H1 (cell line): ENCODE measurements around the gene SCARB2. TPM values are rescaled to one million over a fixed set of nuclear protein-coding genes. Genes with fewer than 3 reads are reported as not detected.

Experiments
- CEBPB ChIP-seq: IDR thresholded peaks from 2 replicates; pipeline ENCODE4 v1.6.1; 2012; ENCODE audit warnings: low read depth, low read length
- GTF2F1 ChIP-seq: IDR thresholded peaks from 2 replicates; pipeline ENCODE4 v1.6.1; 2012; ENCODE audit warnings: low read depth, low read length, improper control_type of control experiment, borderline replicate concordance
- RFX5 ChIP-seq: IDR thresholded peaks from 2 replicates; pipeline ENCODE4 v1.6.1; 2011; ENCODE audit warnings: low read depth, low read length, improper control_type of control experiment, borderline replicate concordance
- TCF12 ChIP-seq: IDR thresholded peaks from 2 replicates; pipeline ENCODE4 v1.6.1; 2011; ENCODE audit warnings: low read depth, mild to moderate bottlenecking, low read length
- polyA plus RNA-seq, 7 experiments: library from polyadenylated mRNA; depleted of rRNA in 3 of 7; stranded (reverse) in 5 of 7; unstranded in 2 of 7; fragments of >200 nt in 5 of 7; fragments of 200-250 nt in 2 of 7; gene quantifications; 1 replicate in 5 of 7; 2 replicates in 1 of 7; 4 replicates in 1 of 7; pipeline versions ENCODE4 v1.2.1 to v1.2.3, GENCODE V29; 2011 to 2013; ENCODE audit warnings: missing spikeins in 2 of 7, mixed read lengths in 2 of 7
- total RNA-seq: library from RNA; stranded (reverse); fragmentation: NEBNext Ultra II Directional; extraction: Animal tissue kit (Norgen Biotek cat#: 25700); gene quantifications from 2 replicates; pipeline ENCODE4 v1.2.1, GENCODE V29; 2021
- TF ChIP-seq, protein P1 (sequence below): fragments of 300-600 bp; sonication (generic); IDR thresholded peaks from 2 replicates; pipeline ENCODE4 v1.7.1; 2012; ENCODE audit warnings: low read length, moderate library complexity, mild to moderate bottlenecking, inconsistent platforms; ENCODE audit not compliant: insufficient replicate concordance

SCARB2 gene
- total and polyA plus RNA-seq, 2 of the 8 experiments (the other 6 are each of a cell fraction or from before 2014, with no cell fraction given), result 18.5 to 35.7 TPM

GRCh38 chr4:76233083-76233482, 19.5 kb upstream of the SCARB2 start (continued):
- TF ChIP-seq, protein P1, sequence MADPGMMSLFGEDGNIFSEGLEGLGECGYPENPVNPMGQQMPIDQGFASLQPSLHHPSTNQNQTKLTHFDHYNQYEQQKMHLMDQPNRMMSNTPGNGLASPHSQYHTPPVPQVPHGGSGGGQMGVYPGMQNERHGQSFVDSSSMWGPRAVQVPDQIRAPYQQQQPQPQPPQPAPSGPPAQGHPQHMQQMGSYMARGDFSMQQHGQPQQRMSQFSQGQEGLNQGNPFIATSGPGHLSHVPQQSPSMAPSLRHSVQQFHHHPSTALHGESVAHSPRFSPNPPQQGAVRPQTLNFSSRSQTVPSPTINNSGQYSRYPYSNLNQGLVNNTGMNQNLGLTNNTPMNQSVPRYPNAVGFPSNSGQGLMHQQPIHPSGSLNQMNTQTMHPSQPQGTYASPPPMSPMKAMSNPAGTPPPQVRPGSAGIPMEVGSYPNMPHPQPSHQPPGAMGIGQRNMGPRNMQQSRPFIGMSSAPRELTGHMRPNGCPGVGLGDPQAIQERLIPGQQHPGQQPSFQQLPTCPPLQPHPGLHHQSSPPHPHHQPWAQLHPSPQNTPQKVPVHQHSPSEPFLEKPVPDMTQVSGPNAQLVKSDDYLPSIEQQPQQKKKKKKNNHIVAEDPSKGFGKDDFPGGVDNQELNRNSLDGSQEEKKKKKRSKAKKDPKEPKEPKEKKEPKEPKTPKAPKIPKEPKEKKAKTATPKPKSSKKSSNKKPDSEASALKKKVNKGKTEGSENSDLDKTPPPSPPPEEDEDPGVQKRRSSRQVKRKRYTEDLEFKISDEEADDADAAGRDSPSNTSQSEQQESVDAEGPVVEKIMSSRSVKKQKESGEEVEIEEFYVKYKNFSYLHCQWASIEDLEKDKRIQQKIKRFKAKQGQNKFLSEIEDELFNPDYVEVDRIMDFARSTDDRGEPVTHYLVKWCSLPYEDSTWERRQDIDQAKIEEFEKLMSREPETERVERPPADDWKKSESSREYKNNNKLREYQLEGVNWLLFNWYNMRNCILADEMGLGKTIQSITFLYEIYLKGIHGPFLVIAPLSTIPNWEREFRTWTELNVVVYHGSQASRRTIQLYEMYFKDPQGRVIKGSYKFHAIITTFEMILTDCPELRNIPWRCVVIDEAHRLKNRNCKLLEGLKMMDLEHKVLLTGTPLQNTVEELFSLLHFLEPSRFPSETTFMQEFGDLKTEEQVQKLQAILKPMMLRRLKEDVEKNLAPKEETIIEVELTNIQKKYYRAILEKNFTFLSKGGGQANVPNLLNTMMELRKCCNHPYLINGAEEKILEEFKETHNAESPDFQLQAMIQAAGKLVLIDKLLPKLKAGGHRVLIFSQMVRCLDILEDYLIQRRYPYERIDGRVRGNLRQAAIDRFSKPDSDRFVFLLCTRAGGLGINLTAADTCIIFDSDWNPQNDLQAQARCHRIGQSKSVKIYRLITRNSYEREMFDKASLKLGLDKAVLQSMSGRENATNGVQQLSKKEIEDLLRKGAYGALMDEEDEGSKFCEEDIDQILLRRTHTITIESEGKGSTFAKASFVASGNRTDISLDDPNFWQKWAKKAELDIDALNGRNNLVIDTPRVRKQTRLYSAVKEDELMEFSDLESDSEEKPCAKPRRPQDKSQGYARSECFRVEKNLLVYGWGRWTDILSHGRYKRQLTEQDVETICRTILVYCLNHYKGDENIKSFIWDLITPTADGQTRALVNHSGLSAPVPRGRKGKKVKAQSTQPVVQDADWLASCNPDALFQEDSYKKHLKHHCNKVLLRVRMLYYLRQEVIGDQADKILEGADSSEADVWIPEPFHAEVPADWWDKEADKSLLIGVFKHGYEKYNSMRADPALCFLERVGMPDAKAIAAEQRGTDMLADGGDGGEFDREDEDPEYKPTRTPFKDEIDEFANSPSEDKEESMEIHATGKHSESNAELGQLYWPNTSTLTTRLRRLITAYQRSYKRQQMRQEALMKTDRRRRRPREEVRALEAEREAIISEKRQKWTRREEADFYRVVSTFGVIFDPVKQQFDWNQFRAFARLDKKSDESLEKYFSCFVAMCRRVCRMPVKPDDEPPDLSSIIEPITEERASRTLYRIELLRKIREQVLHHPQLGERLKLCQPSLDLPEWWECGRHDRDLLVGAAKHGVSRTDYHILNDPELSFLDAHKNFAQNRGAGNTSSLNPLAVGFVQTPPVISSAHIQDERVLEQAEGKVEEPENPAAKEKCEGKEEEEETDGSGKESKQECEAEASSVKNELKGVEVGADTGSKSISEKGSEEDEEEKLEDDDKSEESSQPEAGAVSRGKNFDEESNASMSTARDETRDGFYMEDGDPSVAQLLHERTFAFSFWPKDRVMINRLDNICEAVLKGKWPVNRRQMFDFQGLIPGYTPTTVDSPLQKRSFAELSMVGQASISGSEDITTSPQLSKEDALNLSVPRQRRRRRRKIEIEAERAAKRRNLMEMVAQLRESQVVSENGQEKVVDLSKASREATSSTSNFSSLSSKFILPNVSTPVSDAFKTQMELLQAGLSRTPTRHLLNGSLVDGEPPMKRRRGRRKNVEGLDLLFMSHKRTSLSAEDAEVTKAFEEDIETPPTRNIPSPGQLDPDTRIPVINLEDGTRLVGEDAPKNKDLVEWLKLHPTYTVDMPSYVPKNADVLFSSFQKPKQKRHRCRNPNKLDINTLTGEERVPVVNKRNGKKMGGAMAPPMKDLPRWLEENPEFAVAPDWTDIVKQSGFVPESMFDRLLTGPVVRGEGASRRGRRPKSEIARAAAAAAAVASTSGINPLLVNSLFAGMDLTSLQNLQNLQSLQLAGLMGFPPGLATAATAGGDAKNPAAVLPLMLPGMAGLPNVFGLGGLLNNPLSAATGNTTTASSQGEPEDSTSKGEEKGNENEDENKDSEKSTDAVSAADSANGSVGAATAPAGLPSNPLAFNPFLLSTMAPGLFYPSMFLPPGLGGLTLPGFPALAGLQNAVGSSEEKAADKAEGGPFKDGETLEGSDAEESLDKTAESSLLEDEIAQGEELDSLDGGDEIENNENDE, result no peak
- TF ChIP-seq GTF2F1 (no peak), TCF12 (no peak), CEBPB (no peak), RFX5 (no peak)
